Neuron (in vitro differentiated cells): ENCODE measurements around the gene IL5.
"Not testable (repeated sequence)": the region's sequence is repeated elsewhere in the genome, so short reads cannot be mapped to it uniquely, and the experiment has no call there.

Source experiments
- H2AFZ ChIP-seq: one replicate; pipeline ENCODE4 v1.6.1; 2013; ENCODE audit warnings: low read depth, mild to moderate bottlenecking, inconsistent platforms, low read length, moderate library complexity
- H3K27me3 ChIP-seq: one replicate; pipeline ENCODE4 v1.6.1; 2013; ENCODE audit warnings: low read length; ENCODE audit not compliant: insufficient read depth
- H3K36me3 ChIP-seq: one replicate; pipeline ENCODE4 v1.6.1; 2013; ENCODE audit warnings: low read length; ENCODE audit not compliant: insufficient read depth
- H3K4me1 ChIP-seq: one replicate; pipeline ENCODE4 v1.6.1; 2013; ENCODE audit warnings: low read length; ENCODE audit not compliant: insufficient read depth
- H3K4me3 ChIP-seq: 2 replicates; pipeline ENCODE4 v1.5.1; 2013; ENCODE audit warnings: mild to moderate bottlenecking, low read length, moderate library complexity
- H3K9me3 ChIP-seq: one replicate; pipeline ENCODE4 v1.6.1; 2013; ENCODE audit warnings: low read length

The IL5 gene

DNA sequence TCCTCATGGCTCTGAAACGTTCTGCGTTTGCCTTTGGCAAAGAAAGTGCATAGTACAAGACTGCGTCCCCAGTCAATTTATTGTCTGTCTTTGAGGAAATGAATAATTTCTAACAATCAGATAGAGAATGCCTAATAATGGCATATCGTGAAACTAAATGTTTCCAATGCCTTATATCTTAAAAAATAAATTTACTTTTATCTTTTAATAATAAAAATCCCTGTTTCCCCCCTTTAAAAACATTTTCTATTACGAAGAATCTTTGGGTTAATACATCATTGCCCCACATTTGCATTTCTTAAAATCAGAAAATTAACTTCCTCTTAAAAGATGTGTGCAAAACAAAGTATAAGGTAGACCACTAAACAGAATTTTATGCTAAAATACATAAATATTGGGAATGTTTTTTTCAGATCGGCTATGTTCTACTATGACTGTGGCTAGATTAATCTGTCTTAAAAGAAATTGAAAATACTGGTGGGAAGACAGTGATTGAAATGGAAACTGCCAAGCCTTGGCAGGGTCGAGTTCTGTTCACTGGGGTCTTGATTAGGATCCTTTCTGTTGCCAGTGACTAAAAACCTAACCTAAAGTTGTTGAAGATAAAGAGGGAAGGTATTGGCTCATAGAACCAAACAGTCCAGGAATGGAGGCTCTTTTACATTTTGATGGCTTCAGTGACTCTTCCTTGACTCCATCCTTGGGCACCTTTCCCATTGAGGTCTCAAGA lies at the start of gene IL5:
IL5 (minus strand) TSS at position 51 of the 730 bp plus-strand sequence; CDS start at position 7, 44 bp downstream.
- H3K4me3 ChIP-seq, result no peak within 1 kb of the TSS
- peaks cover 3% of the 10 kb centered on the region for H3K27me3 ChIP-seq
- H3K36me3 ChIP-seq, result no peaks in the 10 kb centered on the region
- no peaks in the 10 kb centered on the region for H3K4me1 ChIP-seq
- H3K9me3 ChIP-seq, result no peaks in the 10 kb centered on the region
- no peak within 1 kb of the TSS for H2AFZ ChIP-seq

DNA sequence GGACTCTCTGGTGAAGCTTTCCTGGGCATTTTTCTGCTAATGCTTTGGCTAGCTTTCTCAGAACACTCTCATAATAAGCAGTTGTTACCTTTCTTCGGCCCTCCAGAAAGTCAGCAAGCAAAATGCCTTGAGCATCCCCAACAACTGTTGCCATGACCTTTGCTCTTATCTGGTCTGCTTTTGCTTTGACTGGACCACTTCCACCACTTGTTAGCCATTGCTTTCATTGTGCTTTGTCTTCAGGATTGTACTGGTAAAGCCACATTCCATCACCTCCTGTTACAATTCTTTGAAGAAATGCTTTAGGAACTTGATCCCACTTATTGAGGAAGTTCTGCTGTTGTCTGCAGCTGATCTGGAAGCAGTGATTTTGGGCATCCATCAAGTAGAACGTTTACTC lies 49.2 kb upstream of the IL5 start:
- H3K9me3 ChIP-seq, result no peaks in the 10 kb centered on the region
- no peaks in the 10 kb centered on the region for H3K4me1 ChIP-seq
- H2AFZ ChIP-seq, result no peak overlapping the region
- peaks cover 6% of the 10 kb centered on the region for H3K36me3 ChIP-seq
- no peak overlapping the region for H3K4me3 ChIP-seq
- H3K27me3 ChIP-seq, result no peaks in the 10 kb centered on the region

DNA sequence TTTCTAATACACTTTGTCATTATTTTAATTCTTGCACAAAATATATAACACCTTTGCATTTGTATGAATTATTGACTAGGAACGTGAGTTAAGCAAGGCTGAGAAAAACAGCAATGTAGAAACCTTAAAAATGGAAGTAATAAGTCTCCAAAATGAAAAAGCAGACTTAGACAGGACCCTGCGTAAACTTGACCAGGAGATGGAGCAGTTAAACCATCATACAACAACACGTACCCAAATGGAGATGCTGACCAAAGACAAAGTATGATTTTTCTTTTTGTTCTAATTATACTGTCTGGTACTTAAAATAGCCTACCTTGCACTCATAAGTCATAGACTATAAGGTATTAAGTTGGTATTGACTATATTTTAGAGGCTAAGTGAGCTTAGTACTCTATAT lies 47.8 kb upstream of the IL5 start:
- Histone ChIP-seq H3K27me3 (no peaks in the 10 kb centered on the region), H3K4me3 (no peak overlapping the region), H3K36me3 (peaks cover 3% of the 10 kb centered on the region), H2AFZ (no peak overlapping the region), H3K4me1 (no peaks in the 10 kb centered on the region), H3K9me3 (no peaks in the 10 kb centered on the region)

DNA sequence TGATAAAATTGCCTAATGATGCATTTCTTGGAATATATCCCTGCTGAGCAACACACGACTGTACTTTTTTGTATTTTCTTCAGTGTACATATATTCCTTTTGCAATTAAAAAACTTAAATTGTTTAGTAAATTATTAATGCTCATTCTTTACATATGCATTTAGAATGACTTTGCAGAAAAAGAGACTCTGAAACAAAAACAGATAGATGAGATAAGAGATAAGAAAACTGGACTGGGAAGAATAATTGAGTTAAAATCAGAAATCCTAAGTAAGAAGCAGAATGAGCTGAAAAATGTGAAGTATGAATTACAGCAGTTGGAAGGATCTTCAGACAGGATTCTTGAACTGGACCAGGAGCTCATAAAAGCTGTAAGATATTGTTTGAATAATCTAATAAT lies 46.1 kb upstream of the IL5 start:
- no peaks in the 10 kb centered on the region for H3K4me1 ChIP-seq
- H3K36me3 ChIP-seq, result no peaks in the 10 kb centered on the region
- no peaks in the 10 kb centered on the region for H3K27me3 ChIP-seq
- no peaks in the 10 kb centered on the region for H3K9me3 ChIP-seq
- no peak overlapping the region for H2AFZ ChIP-seq
- no peak overlapping the region for H3K4me3 ChIP-seq

DNA sequence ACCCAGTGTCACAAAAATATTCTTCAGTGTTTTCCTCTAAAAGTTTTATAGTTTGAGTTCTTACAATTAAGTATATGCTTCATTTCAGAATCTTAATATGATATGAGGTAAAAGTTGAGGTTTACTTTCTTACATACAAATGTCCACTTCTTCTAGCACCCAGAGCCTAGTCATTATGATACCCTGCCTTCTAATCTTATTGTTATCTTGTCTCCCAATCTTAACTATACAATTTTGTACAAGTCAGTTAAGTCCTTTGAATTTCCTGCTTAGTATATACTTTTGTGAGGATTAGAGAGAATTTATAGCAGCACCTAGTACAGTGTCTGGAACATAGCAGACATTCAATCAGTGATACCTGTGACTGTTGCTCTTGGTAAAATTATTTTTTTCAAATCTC lies 42.7 kb upstream of the IL5 start:
- no peaks in the 10 kb centered on the region for H3K36me3 ChIP-seq
- no peaks in the 10 kb centered on the region for H3K4me1 ChIP-seq
- H3K27me3 ChIP-seq, result no peaks in the 10 kb centered on the region
- no peaks in the 10 kb centered on the region for H3K9me3 ChIP-seq
- H2AFZ ChIP-seq, result no peak overlapping the region
- H3K4me3 ChIP-seq, result no peak overlapping the region

DNA sequence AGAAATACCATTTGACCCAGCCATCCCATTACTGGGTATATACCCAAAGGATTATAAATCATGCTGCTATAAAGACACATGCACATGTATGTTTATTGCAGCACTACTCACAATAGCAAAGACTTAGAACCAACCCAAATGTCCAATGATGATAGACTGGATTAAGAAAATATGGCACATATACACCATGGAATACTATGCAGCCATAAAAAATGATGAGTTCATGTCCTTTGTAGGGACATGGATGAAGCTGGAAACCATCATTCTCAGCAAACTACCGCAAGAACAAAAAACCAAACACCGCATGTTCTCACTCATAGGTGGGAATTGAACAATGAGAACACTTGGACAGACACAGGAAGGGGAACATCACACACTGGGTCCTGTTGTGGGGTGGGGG lies 41.2 kb upstream of the IL5 start:
- not testable (repeated sequence) for H3K4me1 ChIP-seq, H3K4me3 ChIP-seq, H3K9me3 ChIP-seq, H2AFZ ChIP-seq, H3K27me3 ChIP-seq, H3K36me3 ChIP-seq

DNA sequence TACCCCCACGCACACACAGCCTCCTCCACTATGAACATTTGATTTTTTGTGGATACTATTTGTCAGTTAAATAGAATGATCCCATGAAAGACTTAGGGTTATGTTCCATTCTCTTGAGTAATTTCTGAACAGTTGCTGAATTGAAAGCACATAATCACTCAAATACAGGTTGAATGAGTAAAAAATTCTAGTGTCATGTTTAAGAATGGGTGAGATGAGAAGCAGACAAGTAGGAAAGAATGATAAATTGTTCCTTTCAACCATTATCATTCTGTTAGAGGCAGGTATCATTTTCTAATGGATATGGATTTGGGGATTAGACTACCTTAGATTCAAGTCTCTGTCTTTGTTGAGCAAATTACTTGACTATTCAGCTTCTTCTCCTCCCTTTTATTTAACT lies 32.8 kb upstream of the IL5 start:
- Histone ChIP-seq H3K4me3 (no peak overlapping the region), H3K27me3 (no peaks in the 10 kb centered on the region), H3K4me1 (no peaks in the 10 kb centered on the region), H2AFZ (no peak overlapping the region), H3K9me3 (no peaks in the 10 kb centered on the region), H3K36me3 (peaks cover 5% of the 10 kb centered on the region)

DNA sequence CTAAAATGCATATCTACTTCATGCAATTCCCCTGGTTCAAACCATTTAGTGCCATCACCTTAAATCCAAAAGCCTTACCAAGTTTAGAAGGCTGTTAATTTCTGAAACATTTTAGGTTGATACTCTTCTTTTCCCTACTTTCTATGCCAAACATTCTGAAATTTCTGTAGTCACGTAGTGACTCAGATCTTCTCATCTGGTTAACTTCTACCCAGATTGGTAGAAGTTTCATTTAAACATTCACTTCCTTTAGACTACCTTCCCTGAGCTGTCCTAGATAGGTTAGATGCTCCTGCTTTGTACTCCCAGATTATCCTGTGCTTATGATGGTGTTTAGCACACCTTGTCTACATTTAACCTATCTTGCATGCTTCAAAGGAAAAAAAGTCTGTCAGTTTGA lies 23.3 kb upstream of the IL5 start:
- Histone ChIP-seq H3K9me3 (peaks cover 5% of the 10 kb centered on the region), H3K4me3 (no peak overlapping the region), H3K27me3 (no peaks in the 10 kb centered on the region), H3K36me3 (no peaks in the 10 kb centered on the region), H2AFZ (no peak overlapping the region), H3K4me1 (no peaks in the 10 kb centered on the region)

DNA sequence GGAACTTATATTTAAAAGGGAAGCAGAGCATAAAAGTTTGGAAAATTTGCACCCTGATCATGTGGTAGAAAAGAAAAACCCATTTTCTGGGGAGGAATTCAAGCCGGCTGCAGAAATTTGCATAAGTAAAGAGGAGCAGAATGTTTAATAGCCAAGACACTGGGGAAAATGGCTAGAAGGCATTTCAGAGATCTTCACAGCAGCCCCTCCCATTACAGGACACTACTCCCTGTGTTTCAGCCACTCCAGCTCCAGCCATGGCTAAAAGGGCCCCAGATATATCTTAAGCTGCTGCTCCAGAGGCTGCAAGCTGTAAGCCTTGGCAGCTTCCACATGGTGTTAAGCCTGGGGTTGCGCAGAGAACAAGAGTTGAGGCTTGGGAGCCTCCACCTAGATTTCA lies 21.2 kb upstream of the IL5 start:
- H3K4me1 ChIP-seq, H2AFZ ChIP-seq, H3K9me3 ChIP-seq, H3K4me3 ChIP-seq, H3K27me3 ChIP-seq, H3K36me3 ChIP-seq: not testable (repeated sequence)

DNA sequence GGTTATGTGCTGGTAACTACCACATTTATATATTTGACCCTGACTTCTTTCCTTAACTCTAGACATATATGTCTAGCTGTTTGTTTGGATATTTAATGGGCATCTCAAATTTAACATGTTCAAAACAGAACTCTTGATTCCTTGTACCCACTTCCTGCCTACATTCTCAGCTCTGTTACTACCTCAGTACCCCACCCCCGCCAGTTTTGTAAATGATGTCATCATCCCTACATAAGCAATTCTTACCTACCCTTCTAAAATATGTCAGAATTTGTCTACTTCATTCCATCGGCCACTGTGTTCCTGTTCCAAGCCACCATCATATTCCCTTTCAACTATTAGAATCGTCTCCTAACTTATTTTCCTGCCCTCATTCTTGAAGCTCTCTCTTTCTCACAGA lies 18.3 kb upstream of the IL5 start:
- H3K4me1 ChIP-seq, result peaks cover 3% of the 10 kb centered on the region
- no peaks in the 10 kb centered on the region for H3K27me3 ChIP-seq
- H3K4me3 ChIP-seq, result no peak overlapping the region
- no peaks in the 10 kb centered on the region for H3K36me3 ChIP-seq
- no peak overlapping the region for H2AFZ ChIP-seq
- H3K9me3 ChIP-seq, result peaks cover 5% of the 10 kb centered on the region

DNA sequence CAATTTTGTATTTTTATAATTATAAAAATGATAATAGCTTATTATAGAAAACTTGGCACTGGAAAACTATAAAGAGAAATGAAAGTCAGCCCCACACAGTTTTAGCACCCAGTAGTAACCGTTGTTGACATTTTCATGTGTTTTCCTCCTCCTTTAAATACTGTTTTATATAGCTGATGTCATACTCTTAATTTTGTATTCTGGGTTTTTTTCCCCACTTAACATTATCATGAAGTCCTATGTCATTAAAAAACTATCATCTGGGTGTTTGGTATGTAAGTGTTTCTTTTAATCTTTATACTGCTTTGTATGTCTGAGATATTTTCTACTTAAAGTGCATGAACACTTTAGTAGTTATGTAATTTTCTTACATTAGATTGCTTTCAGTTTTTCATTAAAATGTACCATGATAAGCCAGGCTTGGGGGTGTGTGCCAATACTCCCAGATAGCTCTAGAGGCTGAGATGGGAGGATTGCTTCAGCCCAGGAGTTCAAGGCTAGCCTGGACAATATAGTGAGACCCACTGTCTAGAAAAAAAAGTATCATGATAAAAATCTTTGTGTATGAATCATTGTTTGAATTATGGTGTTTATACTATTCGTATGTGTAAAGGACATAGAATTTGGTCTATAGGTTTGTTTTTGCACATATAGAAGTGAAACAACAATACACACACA lies 16.2 kb upstream of the IL5 start:
- no peaks in the 10 kb centered on the region for H3K27me3 ChIP-seq
- no peak overlapping the region for H2AFZ ChIP-seq
- no peaks in the 10 kb centered on the region for H3K36me3 ChIP-seq
- H3K9me3 ChIP-seq, result peaks cover under 1% of the 10 kb centered on the region
- H3K4me3 ChIP-seq, result no peak overlapping the region
- peaks cover 3% of the 10 kb centered on the region for H3K4me1 ChIP-seq

DNA sequence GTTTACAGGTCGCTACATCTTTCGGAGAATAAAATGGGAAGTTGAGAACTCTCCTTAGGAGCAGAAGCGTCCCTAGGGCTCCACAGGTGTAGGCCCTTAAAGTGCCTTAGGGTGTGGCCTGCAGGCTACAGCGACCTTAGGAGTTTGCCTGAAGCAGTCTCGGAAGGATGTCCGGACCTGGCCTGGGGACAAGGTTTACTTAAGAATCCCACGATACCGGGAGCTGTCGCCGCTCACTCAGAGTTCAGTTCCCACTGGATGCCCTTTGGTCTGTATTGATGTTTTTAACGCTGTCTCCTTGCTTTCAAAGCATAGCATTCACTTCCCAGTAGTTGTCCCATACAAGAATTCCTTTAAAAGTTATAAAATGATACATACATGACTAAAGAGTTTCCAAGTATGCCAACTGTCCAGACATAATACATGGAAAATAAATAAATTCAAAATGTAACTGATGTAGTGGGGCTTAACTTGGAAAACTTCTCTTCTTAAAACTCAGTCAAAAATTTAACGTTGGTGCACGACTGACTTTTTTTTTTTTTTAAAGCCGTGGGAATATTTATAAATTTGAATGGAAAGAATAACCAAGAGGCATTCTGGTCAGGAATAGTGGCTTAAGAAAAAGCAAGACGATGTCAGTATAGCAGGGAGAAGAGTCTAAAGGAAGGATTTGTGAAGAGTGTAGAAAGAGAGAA lies 14.3 kb upstream of the IL5 start:
- H3K27me3 ChIP-seq, result no peaks in the 10 kb centered on the region
- peak overlapping the region; percentile 71 for H2AFZ ChIP-seq
- H3K36me3 ChIP-seq, result no peaks in the 10 kb centered on the region
- H3K9me3 ChIP-seq, result no peaks in the 10 kb centered on the region
- peak overlapping the region; percentile 58 for H3K4me3 ChIP-seq
- peaks cover 3% of the 10 kb centered on the region for H3K4me1 ChIP-seq

DNA sequence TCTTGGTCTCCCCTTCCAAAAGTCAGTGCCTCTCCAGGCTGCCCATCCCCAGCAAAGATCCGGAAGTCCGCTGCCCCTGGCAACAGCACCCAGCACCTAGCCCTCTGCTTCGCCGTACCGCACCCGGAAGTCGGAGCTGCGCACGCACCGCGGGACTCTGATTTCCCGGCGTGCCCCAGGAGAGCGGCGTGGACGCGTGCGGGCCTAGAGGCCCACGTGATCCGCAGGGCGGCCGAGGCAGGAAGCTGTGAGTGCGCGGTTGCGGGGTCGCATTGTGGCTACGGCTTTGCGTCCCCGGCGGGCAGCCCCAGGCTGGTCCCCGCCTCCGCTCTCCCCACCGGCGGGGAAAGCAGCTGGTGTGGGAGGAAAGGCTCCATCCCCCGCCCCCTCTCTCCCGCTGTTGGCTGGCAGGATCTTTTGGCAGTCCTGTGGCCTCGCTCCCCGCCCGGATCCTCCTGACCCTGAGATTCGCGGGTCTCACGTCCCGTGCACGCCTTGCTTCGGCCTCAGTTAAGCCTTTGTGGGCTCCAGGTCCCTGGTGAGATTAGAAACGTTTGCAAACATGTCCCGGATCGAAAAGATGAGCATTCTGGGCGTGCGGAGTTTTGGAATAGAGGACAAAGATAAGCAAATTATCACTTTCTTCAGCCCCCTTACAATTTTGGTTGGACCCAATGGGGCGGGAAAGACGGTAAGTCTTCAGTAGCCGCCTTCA lies 13.6 kb upstream of the IL5 start, which contains the start of gene RAD50:
RAD50 (plus strand) TSS at position 215 of the 715 bp plus-strand sequence; CDS start at position 563, 348 bp downstream.
- Histone ChIP-seq H2AFZ (peak within 1 kb of the TSS; percentile 71), H3K27me3 (no peaks in the 10 kb centered on the region), H3K36me3 (no peaks in the 10 kb centered on the region), H3K4me3 (peak within 1 kb of the TSS; percentile 58), H3K4me1 (peaks cover 3% of the 10 kb centered on the region), H3K9me3 (no peaks in the 10 kb centered on the region)
